ENCODE data around the gene OR1F1.

DNA sequence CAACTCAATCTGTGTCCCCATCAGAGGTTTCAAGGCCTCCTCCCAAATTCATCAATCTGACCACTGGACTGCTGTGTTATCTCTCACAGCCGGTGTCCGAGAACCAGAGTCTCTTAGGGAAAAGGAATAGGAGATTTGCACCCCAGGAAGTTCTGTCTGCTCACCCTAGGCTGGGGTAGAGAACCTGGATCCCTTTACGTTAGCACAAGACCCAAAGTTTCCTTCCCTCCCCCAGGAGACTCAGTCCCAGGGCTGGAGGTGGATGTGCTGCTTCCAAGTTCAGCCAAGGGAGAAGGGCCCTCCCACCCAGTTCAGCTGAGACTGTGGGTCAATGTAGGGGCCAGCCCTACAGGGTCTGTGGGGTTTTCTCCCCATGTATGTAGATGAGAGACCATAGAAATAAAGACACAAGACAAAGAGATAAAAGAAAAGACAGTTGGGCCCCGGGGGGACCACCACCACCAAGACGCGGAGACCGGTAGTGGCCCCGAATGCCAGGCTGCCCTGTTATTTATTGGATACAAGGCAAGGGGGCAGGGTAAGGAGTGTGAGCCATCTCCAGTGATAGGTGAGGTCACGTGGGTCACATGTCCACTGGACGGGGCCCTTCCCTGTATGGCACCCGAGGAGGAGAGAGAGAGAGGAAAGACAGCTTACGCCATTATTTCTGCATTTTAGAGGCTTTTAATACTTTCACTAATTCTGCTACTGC is 22.7 kb upstream of the OR1F1 start:
- TF ChIP-seq ZFP30 (CRISPR knock-in tag; IDR thresholded peaks at IDR 0.05): no peak
- TF ChIP-seq ZFP3 (CRISPR knock-in tag; IDR thresholded peaks at IDR 0.05): no peak
- no peak for TF ChIP-seq ARNTL (CRISPR knock-in tag; IDR thresholded peaks at IDR 0.05; ENCODE audit: borderline replicate concordance, low read depth)
- TF ChIP-seq TSHZ2 (CRISPR knock-in tag; IDR thresholded peaks at IDR 0.05): no peak
- TF ChIP-seq, protein P1, sequence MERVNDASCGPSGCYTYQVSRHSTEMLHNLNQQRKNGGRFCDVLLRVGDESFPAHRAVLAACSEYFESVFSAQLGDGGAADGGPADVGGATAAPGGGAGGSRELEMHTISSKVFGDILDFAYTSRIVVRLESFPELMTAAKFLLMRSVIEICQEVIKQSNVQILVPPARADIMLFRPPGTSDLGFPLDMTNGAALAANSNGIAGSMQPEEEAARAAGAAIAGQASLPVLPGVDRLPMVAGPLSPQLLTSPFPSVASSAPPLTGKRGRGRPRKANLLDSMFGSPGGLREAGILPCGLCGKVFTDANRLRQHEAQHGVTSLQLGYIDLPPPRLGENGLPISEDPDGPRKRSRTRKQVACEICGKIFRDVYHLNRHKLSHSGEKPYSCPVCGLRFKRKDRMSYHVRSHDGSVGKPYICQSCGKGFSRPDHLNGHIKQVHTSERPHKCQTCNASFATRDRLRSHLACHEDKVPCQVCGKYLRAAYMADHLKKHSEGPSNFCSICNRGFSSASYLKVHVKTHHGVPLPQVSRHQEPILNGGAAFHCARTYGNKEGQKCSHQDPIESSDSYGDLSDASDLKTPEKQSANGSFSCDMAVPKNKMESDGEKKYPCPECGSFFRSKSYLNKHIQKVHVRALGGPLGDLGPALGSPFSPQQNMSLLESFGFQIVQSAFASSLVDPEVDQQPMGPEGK (CRISPR knock-in tag; IDR thresholded peaks at IDR 0.05; ENCODE audit: borderline replicate concordance): no peak
- TF ChIP-seq CREB5 (CRISPR knock-in tag; IDR thresholded peaks at IDR 0.05; ENCODE audit: low read depth): no peak
- no peak for TF ChIP-seq TCF4 (CRISPR knock-in tag; IDR thresholded peaks at IDR 0.05; ENCODE audit: borderline replicate concordance)
- no peak for TF ChIP-seq RARB (CRISPR knock-in tag; IDR thresholded peaks at IDR 0.05)
- TF ChIP-seq CSDC2 (CRISPR knock-in tag; IDR thresholded peaks at IDR 0.05): no peak
- no peak for TF ChIP-seq ESRRG (CRISPR knock-in tag; IDR thresholded peaks at IDR 0.05)
- no peak for TF ChIP-seq ZNF8 (CRISPR knock-in tag; IDR thresholded peaks at IDR 0.05)
- no peak for TF ChIP-seq BACH2 (CRISPR knock-in tag; IDR thresholded peaks at IDR 0.05; ENCODE audit: borderline replicate concordance)
- TF ChIP-seq, protein P2, sequence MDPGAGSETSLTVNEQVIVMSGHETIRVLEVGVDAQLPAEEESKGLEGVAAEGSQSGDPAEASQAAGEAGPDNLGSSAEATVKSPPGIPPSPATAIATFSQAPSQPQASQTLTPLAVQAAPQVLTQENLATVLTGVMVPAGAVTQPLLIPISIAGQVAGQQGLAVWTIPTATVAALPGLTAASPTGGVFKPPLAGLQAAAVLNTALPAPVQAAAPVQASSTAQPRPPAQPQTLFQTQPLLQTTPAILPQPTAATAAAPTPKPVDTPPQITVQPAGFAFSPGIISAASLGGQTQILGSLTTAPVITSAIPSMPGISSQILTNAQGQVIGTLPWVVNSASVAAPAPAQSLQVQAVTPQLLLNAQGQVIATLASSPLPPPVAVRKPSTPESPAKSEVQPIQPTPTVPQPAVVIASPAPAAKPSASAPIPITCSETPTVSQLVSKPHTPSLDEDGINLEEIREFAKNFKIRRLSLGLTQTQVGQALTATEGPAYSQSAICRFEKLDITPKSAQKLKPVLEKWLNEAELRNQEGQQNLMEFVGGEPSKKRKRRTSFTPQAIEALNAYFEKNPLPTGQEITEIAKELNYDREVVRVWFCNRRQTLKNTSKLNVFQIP (CRISPR knock-in tag; IDR thresholded peaks at IDR 0.05; ENCODE audit: borderline replicate concordance, low read depth): no peak
